Lower lobe of right lung (tissue), 2 donors: Measurements from ENCODE around the gene UTF1. TPM values are rescaled to one million over a fixed set of nuclear protein-coding genes. Genes with fewer than 3 reads are reported as not detected.
A peak's percentile ranks its signal among the peaks of the same experiment; 100 is the strongest.

Experiments used
- ATAC-seq, 2 donors: fragments of 200-7000 bp; cut with Tn5 transposase; one replicate each; pipeline ENCODE4 v1.9.1; 2020 to 2022; ENCODE audit warnings: mild to moderate bottlenecking in 2 of 2, moderate library complexity in 2 of 2
- DNase-seq: peaks from one replicate; pipeline ENCODE4 v3.0.0-alpha.2; 2020
- H3K27ac ChIP-seq: fragments of 200-600 bp; one replicate; pipeline ENCODE4 v1.8.0; 2022
- H3K27me3 ChIP-seq: fragments of 200-600 bp; one replicate; pipeline ENCODE4 v1.8.0; 2022; ENCODE audit warnings: low read depth
- H3K36me3 ChIP-seq: fragments of 200-600 bp; one replicate; pipeline ENCODE4 v1.8.0; 2022; ENCODE audit warnings: mild to moderate bottlenecking
- H3K4me1 ChIP-seq: fragments of 200-600 bp; one replicate; pipeline ENCODE4 v1.8.0; 2022
- H3K4me3 ChIP-seq: fragments of 200-600 bp; one replicate; pipeline ENCODE4 v1.8.0; 2022; ENCODE audit warnings: mild to moderate bottlenecking
- H3K9me3 ChIP-seq: fragments of 200-600 bp; one replicate; pipeline ENCODE4 v1.8.0; 2022
- intact Hi-C: fragments of 100-400 bp; cut with DNase I; formaldehyde crosslinking; loops from one replicate; pipeline ENCODE4 v1.11.0; 2022
- total RNA-seq: library from RNA; stranded (reverse); fragmentation: NEBNext Ultra II Directional; extraction: Animal tissue kit (Norgen Biotek cat#: 25700); gene quantifications from one replicate; pipeline ENCODE4 v1.2.1, GENCODE V29; 2021
- TF ChIP-seq, protein P1 (sequence below): fragments of 200-600 bp; IDR thresholded peaks from one replicate; pipeline ENCODE4 v1.8.0; 2022; ENCODE audit warnings: antibody characterized with exemption, mild to moderate bottlenecking
- donor health status: DM: no; HTN: yes; CAD: no; lungs with severe emphysema.

Gene UTF1
- total RNA-seq, 1 donor from 2014 or later = not detected

DNA sequence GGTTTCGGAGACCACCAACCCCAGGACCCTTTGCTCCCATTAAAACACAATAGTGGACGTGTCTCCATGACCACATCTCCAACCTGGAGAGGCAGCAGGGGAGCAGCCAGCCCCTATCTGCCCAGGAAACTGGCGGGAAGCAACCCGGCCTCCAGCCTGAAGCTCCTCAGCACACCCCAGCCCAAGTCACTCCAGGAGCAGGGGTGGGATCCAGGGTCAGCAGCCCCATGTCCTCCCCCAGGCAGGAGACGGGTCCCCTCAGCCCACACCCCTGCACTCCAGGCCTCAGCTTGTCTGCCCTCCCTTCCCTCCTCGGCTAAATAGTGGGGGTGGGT is 46.0 kb downstream of the UTF1 start:
- intact Hi-C loops = no loop called here
- peak overlapping the region; percentile 50 for H3K4me3 ChIP-seq
- H3K9me3 ChIP-seq = no peaks in the 10 kb centered on the region
- ATAC-seq (no peak), DNase-seq (no peak)
- peaks cover 18% of the 10 kb centered on the region for H3K27me3 ChIP-seq
- peaks cover 46% of the 10 kb centered on the region for H3K4me1 ChIP-seq
- peaks cover 25% of the 10 kb centered on the region for H3K36me3 ChIP-seq
- H3K27ac ChIP-seq = peak overlapping the region; percentile 81
- TF ChIP-seq, protein P1, sequence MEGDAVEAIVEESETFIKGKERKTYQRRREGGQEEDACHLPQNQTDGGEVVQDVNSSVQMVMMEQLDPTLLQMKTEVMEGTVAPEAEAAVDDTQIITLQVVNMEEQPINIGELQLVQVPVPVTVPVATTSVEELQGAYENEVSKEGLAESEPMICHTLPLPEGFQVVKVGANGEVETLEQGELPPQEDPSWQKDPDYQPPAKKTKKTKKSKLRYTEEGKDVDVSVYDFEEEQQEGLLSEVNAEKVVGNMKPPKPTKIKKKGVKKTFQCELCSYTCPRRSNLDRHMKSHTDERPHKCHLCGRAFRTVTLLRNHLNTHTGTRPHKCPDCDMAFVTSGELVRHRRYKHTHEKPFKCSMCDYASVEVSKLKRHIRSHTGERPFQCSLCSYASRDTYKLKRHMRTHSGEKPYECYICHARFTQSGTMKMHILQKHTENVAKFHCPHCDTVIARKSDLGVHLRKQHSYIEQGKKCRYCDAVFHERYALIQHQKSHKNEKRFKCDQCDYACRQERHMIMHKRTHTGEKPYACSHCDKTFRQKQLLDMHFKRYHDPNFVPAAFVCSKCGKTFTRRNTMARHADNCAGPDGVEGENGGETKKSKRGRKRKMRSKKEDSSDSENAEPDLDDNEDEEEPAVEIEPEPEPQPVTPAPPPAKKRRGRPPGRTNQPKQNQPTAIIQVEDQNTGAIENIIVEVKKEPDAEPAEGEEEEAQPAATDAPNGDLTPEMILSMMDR = no peak

DNA sequence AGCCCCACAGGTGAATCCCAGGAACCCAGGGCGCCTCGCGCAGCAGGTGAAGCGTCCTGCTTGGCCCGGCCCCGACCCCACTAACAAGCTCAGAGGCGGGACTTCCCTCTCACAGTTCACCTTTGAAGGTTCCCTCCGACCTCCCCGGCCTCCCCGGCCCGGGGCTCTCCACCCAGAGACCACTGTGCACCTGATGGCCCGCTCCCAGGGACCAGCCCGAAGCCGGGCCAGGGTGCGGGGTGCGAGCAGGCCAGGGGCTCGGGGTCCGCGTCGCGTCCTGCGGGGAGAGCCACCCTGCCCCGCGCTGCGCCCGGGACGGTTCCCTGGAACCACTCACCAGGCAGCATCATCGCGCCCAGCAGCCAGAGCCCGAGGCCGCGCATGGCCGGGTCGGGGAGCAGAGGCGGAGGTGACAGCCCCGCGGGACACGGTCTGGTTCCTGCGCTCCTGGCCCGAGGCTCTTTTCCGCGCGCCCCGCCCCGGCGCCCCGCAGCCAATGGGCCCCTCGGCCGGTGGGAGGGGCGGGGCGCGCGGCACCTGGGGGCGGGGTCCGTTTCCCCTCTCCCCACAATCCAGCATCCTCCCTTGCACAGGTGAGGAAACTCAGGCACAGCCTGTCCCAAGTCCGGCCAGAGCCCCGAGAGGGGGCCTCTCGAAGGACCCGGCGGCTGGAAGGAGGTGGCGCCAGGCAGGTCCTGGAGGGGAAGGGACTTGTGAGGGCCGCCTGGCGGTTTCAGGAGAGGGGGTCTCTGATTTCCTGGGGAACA is 46.6 kb downstream of the UTF1 start, which contains the start of gene ADAM8:
Gene ADAM8, minus strand, starts transcription at position 434 of the 767 bp plus-strand sequence. Its CDS starts 51 bp downstream, at position 383.
- Histone ChIP-seq H3K4me1 (peaks cover 46% of the 10 kb centered on the region), H3K4me3 (peak within 1 kb of the TSS; percentile 50), H3K9me3 (no peaks in the 10 kb centered on the region), H3K27me3 (peaks cover 18% of the 10 kb centered on the region), H3K36me3 (peaks cover 31% of the 10 kb centered on the region), H3K27ac (peak within 1 kb of the TSS; percentile 81)
- TF ChIP-seq, protein P1 = no peak
- DNase-seq (peak; percentile 77), ATAC-seq (peak; percentile 54 to 62)
- intact Hi-C loops = no loop called here

DNA sequence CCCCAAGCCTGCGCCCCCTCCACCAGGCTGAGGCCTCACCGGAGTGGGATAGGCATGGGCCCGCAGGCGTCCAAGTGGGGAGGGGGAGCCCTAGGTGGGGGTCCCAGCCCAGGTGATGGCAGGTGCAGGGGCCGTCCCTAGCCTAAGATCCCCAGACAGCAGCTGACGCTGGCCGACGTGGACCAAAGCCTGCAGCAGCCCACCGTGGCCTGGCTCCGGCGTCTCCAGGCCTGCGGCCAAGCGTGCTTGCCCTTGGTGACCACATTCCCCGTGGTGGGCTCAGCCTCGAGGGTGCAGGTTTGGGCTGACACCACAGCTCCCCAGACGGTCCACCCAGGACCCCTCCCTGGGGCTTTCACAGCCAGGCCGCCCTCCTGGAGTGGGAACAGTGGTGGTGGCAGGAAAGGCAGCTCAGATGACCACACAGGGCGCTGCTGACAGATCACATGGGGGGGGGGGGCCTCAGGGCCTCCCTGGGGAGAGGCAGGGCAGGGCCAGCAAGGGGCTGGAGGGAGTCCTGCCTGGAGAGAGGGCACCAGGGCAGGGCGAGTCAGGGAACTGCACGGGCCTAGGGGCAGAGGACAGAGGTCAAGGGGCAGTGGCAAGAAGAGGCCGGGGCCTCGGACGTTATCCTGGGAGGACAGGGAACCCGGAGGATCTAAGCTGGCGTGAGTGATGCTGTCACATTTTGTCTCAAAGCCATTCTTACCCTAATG is 47.4 kb downstream of the UTF1 start:
- ATAC-seq (no peak), DNase-seq (no peak)
- TF ChIP-seq, protein P1 = no peak
- peaks cover 39% of the 10 kb centered on the region for H3K36me3 ChIP-seq
- peak overlapping the region; percentile 81 for H3K27ac ChIP-seq
- peak overlapping the region; percentile 50 for H3K4me3 ChIP-seq
- peaks cover 18% of the 10 kb centered on the region for H3K27me3 ChIP-seq
- no peaks in the 10 kb centered on the region for H3K9me3 ChIP-seq
- intact Hi-C loops = no loop called here
- H3K4me1 ChIP-seq = peaks cover 46% of the 10 kb centered on the region

DNA sequence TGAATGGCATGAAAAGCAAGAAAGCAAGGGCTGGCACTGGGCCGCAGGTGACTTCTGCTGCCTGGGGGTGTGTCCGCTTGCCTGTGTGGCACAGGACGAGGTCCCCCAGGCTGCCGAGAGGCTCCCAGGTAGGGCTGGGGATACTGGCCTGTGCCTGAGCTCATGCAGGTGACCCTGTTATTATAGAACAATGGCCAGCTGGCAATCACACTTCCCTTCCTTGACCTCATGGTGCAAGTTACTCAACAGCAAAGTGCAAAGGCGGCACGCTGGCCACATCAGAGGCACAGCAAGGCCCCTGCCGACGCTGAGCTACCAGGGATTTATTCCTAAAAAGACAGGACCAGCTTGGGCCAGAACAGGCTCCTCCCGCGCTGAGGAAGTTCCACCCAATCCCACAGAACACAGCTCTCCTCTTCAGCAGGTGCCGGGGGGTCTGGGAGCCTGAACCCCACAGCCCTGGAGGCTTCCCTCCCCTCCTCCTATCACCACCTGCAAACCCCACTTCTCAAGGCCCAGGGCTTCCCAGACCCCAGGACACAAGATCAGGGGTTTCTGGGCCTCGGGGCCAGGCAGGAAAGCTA is 48.1 kb downstream of the UTF1 start:
- peak overlapping the region; percentile 19 for H3K4me3 ChIP-seq
- peaks cover 44% of the 10 kb centered on the region for H3K36me3 ChIP-seq
- H3K9me3 ChIP-seq = no peaks in the 10 kb centered on the region
- intact Hi-C loops = no loop called here
- ATAC-seq = no peak
- TF ChIP-seq, protein P1 = no peak
- peaks cover 18% of the 10 kb centered on the region for H3K27me3 ChIP-seq
- H3K27ac ChIP-seq = peak overlapping the region; percentile 81
- peaks cover 46% of the 10 kb centered on the region for H3K4me1 ChIP-seq
- no peak for DNase-seq

DNA sequence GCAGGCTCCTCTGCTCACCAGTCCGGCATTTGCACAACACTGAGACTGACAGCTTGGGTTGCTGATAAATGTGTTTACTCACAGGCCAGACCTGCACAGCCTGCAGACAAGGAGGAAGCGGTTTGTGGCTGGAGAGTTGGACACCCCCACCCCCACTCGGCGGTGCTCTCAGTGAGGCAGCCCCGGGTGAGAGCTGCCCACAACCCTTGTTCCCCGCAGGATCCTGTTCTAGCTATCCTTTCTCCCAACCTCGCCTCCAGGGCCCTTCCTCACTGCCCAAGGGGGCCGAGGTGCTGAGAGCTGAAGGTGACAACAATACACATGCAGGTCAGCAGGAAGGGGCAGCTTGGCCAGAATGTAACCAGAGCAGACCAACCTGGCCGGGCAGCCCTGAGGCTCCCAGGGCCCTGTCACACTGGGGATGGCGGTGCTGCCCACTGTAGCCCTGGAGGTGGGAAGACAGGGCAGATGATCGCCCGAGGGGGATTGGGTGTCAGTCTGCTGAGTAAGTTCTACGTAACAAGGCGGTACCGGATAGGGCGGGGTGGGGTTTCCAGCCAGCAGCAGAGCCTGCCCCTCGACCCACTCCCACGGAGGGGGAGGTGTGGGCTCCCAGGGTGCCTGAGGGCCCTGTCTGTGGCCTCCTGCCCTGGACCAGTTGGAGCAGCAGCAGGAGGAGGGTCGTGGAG is 48.7 kb downstream of the UTF1 start:
- H3K27me3 ChIP-seq = peaks cover 18% of the 10 kb centered on the region
- TF ChIP-seq, protein P1 = no peak
- H3K9me3 ChIP-seq = no peaks in the 10 kb centered on the region
- ATAC-seq = peak; percentile 42 to 65
- peak overlapping the region; percentile 19 for H3K4me3 ChIP-seq
- DNase-seq = peak; percentile 83
- H3K4me1 ChIP-seq = peaks cover 46% of the 10 kb centered on the region
- intact Hi-C loops = no loop called here
- peaks cover 43% of the 10 kb centered on the region for H3K36me3 ChIP-seq
- H3K27ac ChIP-seq = peak overlapping the region; percentile 81
